K562 (cell line): ENCODE results near the gene DRC3. TPM values are rescaled to one million over a fixed set of nuclear protein-coding genes. Genes with fewer than 3 reads are reported as not detected.

Experiments
- ATAC-seq: fragments of 200-7000 bp; cut with Tn5 transposase; 3 replicates; pipeline ENCODE4 v1.9.1; 2020; ENCODE audit warnings: moderate library complexity
- BruUV-seq: library from RNA; stranded (reverse); fragments of 400-500 nt; replicated peaks from 2 replicates; lab custom pipeline; 2021; lab: Mats Ljungman, UMichigan
- CTCF ChIA-PET: fragments of 300-600 bp; formaldehyde crosslinking; extraction: SDS; loops from one replicate; lab custom pipeline; 2021; ENCODE audit warnings: low intra/inter-chr PET ratio; lab: Yijun Ruan, JAX
- POLR2A ChIA-PET: fragments of 300-600, 350-650 bp; sonication (Branson Sonifier 250); formaldehyde crosslinking; extraction: SDS; loops from one replicate; lab custom pipeline; 2021; ENCODE audit warnings: antibody characterized with exemption, inconsistent platforms; lab: Yijun Ruan, JAX
- DNase-seq, 4 experiments: peaks; one replicate each; pipeline versions ENCODE4 v3.0.0 to v3.0.0-alpha.2; 2011 to 2018; ENCODE audit warnings: low spot score in 3 of 4, mixed read lengths in 3 of 4; ENCODE audit errors: extremely low read depth in 1 of 4
- FAIRE-seq: peaks from 2 replicates; lab custom pipeline; 2011; peaks lifted over from hg19 to GRCh38; lab: Jason Lieb, UNC
- H2AFZ ChIP-seq: 2 replicates; pipeline ENCODE4 v1.6.0; 2011; ENCODE audit warnings: low read depth, low read length, control low read depth, inconsistent platforms
- H3K27ac ChIP-seq: fragments of 200-600 bp; 3 replicates; pipeline ENCODE4 v1.8.0; 2011; ENCODE audit warnings: low read depth, mild to moderate bottlenecking, control low read depth, inconsistent platforms, low read length, moderate library complexity, mixed read lengths; ENCODE audit errors: extremely low read depth
- H3K27me3 ChIP-seq, 2 experiments: fragments of 300-600 bp in 1 of 2; 2 replicates in 1 of 2; 3 replicates in 1 of 2; pipeline versions ENCODE4 v1.6.0 to v1.8.0; 2011; ENCODE audit warnings: inconsistent platforms in 2 of 2, low read length in 2 of 2, mild to moderate bottlenecking in 1 of 2, mixed read lengths in 1 of 2, moderate library complexity in 1 of 2; ENCODE audit not compliant: control insufficient read depth in 2 of 2, insufficient read depth in 2 of 2
- H3K36me3 ChIP-seq: fragments of 300-600 bp; 3 replicates; pipeline ENCODE4 v1.8.0; 2011; ENCODE audit warnings: mild to moderate bottlenecking, low read length, inconsistent platforms; ENCODE audit not compliant: control insufficient read depth, insufficient read depth
- H3K4me1 ChIP-seq, 2 experiments: fragments of 200-600 bp in 1 of 2; replicated peaks in 1 of 2; 2 replicates in 1 of 2; 3 replicates in 1 of 2; pipeline versions ENCODE4 v1.5.1 to v1.8.0; 2011; ENCODE audit warnings: inconsistent platforms in 2 of 2, low read length in 2 of 2, mild to moderate bottlenecking in 1 of 2, mixed read lengths in 1 of 2, moderate library complexity in 1 of 2; ENCODE audit not compliant: control insufficient read depth in 2 of 2, insufficient read depth in 2 of 2
- H3K4me2 ChIP-seq: 2 replicates; pipeline ENCODE4 v1.6.1; 2011; ENCODE audit warnings: low read length, control low read depth, inconsistent platforms, mixed read lengths; ENCODE audit not compliant: insufficient read depth
- H3K4me3 ChIP-seq: fragments of 200-600 bp; sonication (generic), shearing (Covaris generic); 2 replicates; pipeline ENCODE4 v1.5.1; 2016; ENCODE audit warnings: control low read depth, inconsistent platforms
- H3K79me2 ChIP-seq: fragments of 200-600 bp; 3 replicates; pipeline ENCODE4 v1.8.0; 2011; ENCODE audit warnings: low read length, inconsistent platforms; ENCODE audit not compliant: control insufficient read depth, insufficient read depth
- H3K9ac ChIP-seq, 2 experiments: 2 replicates each; pipeline versions ENCODE4 v1.6.0 to v1.6.1; 2011; ENCODE audit warnings: low read depth in 2 of 2, low read length in 2 of 2, control low read depth in 1 of 2, inconsistent platforms in 1 of 2, mild to moderate bottlenecking in 1 of 2, mixed read lengths in 1 of 2; ENCODE audit not compliant: insufficient read depth in 1 of 2
- H3K9me1 ChIP-seq: one replicate; pipeline ENCODE4 v1.6.0; 2011; ENCODE audit warnings: inconsistent platforms, mild to moderate bottlenecking, low read length, moderate library complexity; ENCODE audit not compliant: control insufficient read depth, insufficient read depth
- H3K9me3 ChIP-seq: replicated peaks from 2 replicates; pipeline ENCODE4 v1.5.1; 2011; ENCODE audit warnings: low read depth, low read length, inconsistent platforms; ENCODE audit not compliant: control insufficient read depth, insufficient read depth
- H4K20me1 ChIP-seq: replicated peaks from 2 replicates; pipeline ENCODE4 v1.6.1; 2011; ENCODE audit warnings: low read length, inconsistent platforms, mixed read lengths; ENCODE audit not compliant: control insufficient read depth, insufficient read depth
- ARID1B ChIP-seq: fragments of 450-650 bp; IDR thresholded peaks from 2 replicates; pipeline ENCODE4 v1.6.1; 2016; ENCODE audit warnings: antibody characterized with exemption, mild to moderate bottlenecking, inconsistent platforms
- DNMT1 ChIP-seq: fragments of 450-650 bp; IDR thresholded peaks from 2 replicates; pipeline ENCODE4 v1.6.1; 2016; ENCODE audit warnings: antibody characterized with exemption, mild to moderate bottlenecking
- FOSL1 ChIP-seq: fragments of 200-800 bp; sonication (Bioruptor generic); conservative IDR thresholded peaks from 2 replicates; pipeline ENCODE4 v1.6.1; 2016; ENCODE audit warnings: missing genetic modification characterization, missing compliant biosample characterization
- HNRNPLL ChIP-seq: fragments of 200-400 bp; formaldehyde crosslinking; IDR thresholded peaks from 2 replicates; pipeline ENCODE4 v1.6.1; 2017; ENCODE audit warnings: low read length, low read depth, mild to moderate bottlenecking; ENCODE audit not compliant: poor library complexity, severe bottlenecking
- MTA3 ChIP-seq: fragments of 450-650 bp; formaldehyde crosslinking; IDR thresholded peaks from 2 replicates; pipeline ENCODE4 v1.6.1; 2017; ENCODE audit warnings: mild to moderate bottlenecking, borderline replicate concordance
- SMARCE1 ChIP-seq: fragments of 450-650 bp; IDR thresholded peaks from 2 replicates; pipeline ENCODE4 v1.7.1; 2016; ENCODE audit warnings: mild to moderate bottlenecking
- ZKSCAN1 ChIP-seq: fragments of 150-350 bp; IDR thresholded peaks from 2 replicates; pipeline ENCODE4 v1.6.1; 2016; ENCODE audit warnings: low read depth, low read length
- ZNF212 ChIP-seq: fragments of 450-650 bp; formaldehyde crosslinking; IDR thresholded peaks from 2 replicates; pipeline ENCODE4 v1.4.0; 2020; ENCODE audit warnings: mild to moderate bottlenecking
- WGBS: fragments of 100-300 bp; shearing (Covaris generic); methylation state at CpG from one replicate; pipeline ENCODE4 v1.1.6; 2016; ENCODE audit warnings: low coverage, mixed read lengths; ENCODE audit not compliant: insufficient coverage; ENCODE audit errors: missing lambda C conversion rate; 5-methylcytosine and 5-hydroxymethylcytosine counted together
- in situ Hi-C: fragments of 300-500 bp; cut with MboI; formaldehyde crosslinking; loops from 4 replicates; pipeline ENCODE4 v1.15.0; 2018; ENCODE audit warnings: inconsistent platforms, mixed read lengths
- intact Hi-C: fragments of 100-400 bp; cut with micrococcal nuclease; formaldehyde crosslinking; loops from 2 replicates; pipeline ENCODE4 v1.14.2; 2022
- polyA plus RNA-seq, 8 experiments: library from polyadenylated mRNA; depleted of rRNA in 4 of 8; stranded (reverse) in 5 of 8; unstranded in 3 of 8; fragments of >200 nt; fragmentation: Nextera tagmentation in 2 of 8; fragmentation: Illumina TruSeq in 1 of 8; extraction: Ambion mirVana in 2 of 8; extraction: Trizol in 1 of 8; gene quantifications; 2 replicates each; pipeline versions ENCODE4 v1.2.1 to v1.2.3, GENCODE V29; 2011 to 2014; ENCODE audit warnings: inconsistent platforms in 1 of 8, missing spikeins in 1 of 8
- total RNA-seq, 7 experiments: library from RNA; depleted of rRNA in 6 of 7; stranded (reverse); fragments of >200 nt in 6 of 7; fragmentation: Illumina TruSeq in 2 of 7; extraction: Trizol in 2 of 7; gene quantifications; 2 replicates each; pipeline versions ENCODE4 v1.2.1 to v1.2.3, GENCODE V29; 2011 to 2021; ENCODE audit warnings: low replicate concordance in 1 of 7

The DRC3 gene
- total and polyA plus RNA-seq, 9 of the 15 experiments (the other 6 are each of a cell fraction or from before 2014, with no cell fraction given), result 0.10 to 0.84 (median 0.30) TPM; not detected in 3

GRCh38 chr17:17928398-17929287 is 44.0 kb upstream of the DRC3 start:
- CTCF ChIA-PET, result interaction anchor here (0.5 kb wide), 1 partner anchor 926 kb away, joined by 3 read pairs; no protein-coding TSS in a partner anchor
- Histone ChIP-seq H3K79me2 (no peaks in the 10 kb centered on the region), H3K27me3 (no peaks in the 10 kb centered on the region), H3K4me1 (peaks cover 0 to 9% of the 10 kb centered on the region in 2 experiments; a peak in 3 of 5 replicates), H3K9me1 (no peaks in the 10 kb centered on the region), H3K4me3 (no peak overlapping the region), H2AFZ (no peak overlapping the region), H3K9me3 (no peaks in the 10 kb centered on the region), H3K4me2 (no peak overlapping the region), H3K9ac (no peak overlapping the region), H4K20me1 (no peaks in the 10 kb centered on the region), H3K36me3 (no peaks in the 10 kb centered on the region), H3K27ac (no peak overlapping the region)
- ATAC-seq, result no peak
- no peak for DNase-seq
- FAIRE-seq, result no peak
- in situ Hi-C loops, result no loop called here
- BruUV-seq, result no TSS peak
- TF ChIP-seq HNRNPLL, result no peak
- no peak for TF ChIP-seq ZNF212 (CRISPR knock-in tag)
- TF ChIP-seq SMARCE1, result no peak
- no peak for TF ChIP-seq MTA3
- peak; percentile 63 for TF ChIP-seq ZKSCAN1
- TF ChIP-seq FOSL1 (tag), result no peak
- TF ChIP-seq DNMT1, result no peak
- TF ChIP-seq ARID1B, result no peak
- intact Hi-C loops, result no loop called here
- POLR2A ChIA-PET, result interaction anchor here (0.6 to 0.8 kb wide), 3 partner anchors 87 to 176 kb away, joined by 3 read pairs; no protein-coding TSS in a partner anchor
- WGBS, result 58% methylated on average over 12 of the region's 12 CpGs
